T47D (cell line): Measurements from ENCODE around the gene CASKIN2.

ENCODE experiments used
- DNase-seq, 2 experiments: peaks; one replicate each; pipeline versions ENCODE4 v3.0.0 to v3.0.0-alpha.2; 2011 to 2012; ENCODE audit warnings: low read depth in 1 of 2, low spot score in 1 of 2
- JUND ChIP-seq: IDR thresholded peaks from 2 replicates; pipeline ENCODE4 v1.6.1; 2012; ENCODE audit warnings: low read depth
- in situ Hi-C: cut with HindIII; loops from 2 replicates; pipeline ENCODE4 v1.10.0; 2016; ENCODE audit warnings: low sequenced_read_pairs, low pct_unique_long_range_greater_than_20kb

The CASKIN2 gene

DNA sequence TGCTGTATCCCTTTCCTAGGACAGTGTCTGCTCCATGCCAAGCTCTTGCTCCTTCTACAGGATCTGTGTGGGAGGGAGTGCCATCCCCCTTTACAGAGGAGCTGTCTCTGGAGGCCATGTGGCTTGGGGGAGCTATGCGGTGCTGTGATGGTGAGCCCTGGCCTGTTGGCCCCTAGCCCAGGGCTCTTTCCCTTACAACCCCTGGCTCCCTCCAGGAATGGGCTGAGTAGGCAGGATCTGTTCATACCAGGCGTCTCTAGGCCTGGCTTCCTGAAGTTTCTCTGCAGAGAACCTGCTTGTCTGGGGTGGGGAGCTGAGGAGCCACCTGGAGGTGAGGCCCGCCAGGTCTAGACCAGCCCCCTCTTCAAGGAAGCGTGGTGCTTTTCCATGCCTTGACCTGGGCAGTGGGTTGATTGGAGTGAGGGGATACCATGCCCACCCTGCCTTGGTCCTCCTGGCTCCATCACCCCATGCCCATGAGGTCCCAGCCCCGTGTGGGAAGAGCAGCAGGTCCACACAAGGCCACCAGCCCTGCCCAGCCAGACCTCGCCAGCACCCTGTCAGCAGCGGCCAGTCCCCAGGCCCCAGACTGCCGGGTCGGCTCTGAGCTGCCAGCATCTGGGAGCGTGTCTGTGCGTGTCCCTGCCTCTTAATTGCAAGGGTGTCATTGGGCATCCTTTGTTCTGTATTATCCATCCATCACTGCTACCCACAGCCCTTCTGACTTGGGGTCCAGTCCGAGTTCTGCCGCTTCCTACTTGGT, 24.8 kb upstream of the CASKIN2 start:
- no peak for DNase-seq
- in situ Hi-C loops: no loop called here
- TF ChIP-seq JUND: no peak

DNA sequence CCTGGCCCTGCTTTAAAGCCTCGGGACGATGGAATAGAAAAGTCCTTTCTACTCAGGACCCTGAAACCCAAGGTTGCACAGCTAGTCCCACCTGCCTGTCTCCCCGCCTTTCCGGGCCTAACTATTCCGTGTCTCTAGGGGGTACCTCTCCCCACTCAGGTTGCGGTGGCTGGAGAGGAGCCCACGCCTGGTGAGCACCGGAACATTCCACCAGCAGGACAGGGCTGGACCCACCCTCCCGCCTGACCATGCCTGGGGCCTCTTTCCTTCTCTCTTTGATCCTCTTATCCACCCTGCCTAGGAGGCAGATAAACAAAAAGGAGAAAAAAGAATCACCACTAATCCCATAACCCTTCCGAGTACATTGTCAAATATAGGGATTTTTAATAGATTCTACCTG, 21.0 kb upstream of the CASKIN2 start:
- no peak for DNase-seq
- in situ Hi-C loops: no loop called here
- no peak for TF ChIP-seq JUND

DNA sequence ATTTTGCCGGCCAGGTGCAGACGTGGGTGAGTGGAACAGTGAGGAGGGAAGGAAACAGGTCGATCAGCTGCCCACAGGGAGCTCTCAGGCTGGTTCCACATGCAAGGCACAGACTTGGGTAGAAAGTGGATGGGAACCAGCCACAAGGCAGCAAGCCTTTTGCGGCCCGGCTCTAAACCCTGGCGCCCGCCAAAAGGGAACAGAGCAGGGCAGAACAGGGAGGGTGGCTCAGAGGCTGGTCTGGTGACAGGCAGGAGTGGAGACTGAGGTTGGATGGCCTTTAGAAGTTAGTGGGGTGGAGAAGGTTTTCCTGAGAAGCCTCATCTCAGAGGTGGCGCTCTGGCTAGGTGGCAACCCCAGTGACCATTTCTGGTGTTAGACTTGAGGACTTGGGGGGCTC, 20.5 kb upstream of the CASKIN2 start:
- no peak for DNase-seq
- no peak for TF ChIP-seq JUND
- in situ Hi-C loops: no loop called here

DNA sequence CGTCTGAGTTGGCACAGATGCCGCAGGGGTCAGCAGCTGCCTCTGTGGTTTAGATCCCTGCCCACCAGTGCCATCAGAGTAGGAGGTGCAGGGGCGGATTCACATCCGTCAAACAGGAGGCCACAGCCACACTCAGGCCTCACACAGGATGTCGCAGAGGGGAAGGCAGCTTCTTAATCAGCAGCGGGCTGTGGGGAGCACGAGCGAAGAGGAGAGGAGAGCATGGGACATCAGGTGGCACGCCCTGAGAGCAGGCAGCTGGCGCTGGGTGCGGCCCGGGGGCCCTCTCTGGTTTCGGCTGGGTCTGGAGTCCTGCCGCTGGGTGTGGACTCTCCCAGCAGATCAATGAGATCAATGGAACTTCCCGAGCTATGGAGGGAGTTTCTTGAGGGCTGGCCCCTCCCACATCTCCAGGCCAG, 19.8 kb upstream of the CASKIN2 start:
- in situ Hi-C loops: no loop called here
- TF ChIP-seq JUND: no peak
- DNase-seq: no peak

DNA sequence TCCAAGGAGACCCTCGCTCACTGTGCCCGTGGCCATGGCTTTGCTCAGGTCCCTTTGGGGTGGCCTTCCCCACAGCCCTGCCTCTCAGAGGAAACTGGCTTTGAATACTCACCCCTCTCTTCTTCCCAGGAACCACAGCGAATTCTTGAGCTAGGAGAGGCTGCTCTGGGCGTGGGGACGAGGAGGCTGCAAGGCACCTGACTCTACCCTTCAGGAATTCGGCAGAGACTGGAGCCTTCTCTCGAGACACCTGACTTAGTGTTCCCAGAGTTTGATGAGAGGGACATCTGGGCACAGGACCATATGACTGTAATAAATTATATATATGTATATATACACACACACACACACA, 16.4 kb upstream of the CASKIN2 start:
- in situ Hi-C loops: no loop called here
- DNase-seq: no peak
- no peak for TF ChIP-seq JUND

DNA sequence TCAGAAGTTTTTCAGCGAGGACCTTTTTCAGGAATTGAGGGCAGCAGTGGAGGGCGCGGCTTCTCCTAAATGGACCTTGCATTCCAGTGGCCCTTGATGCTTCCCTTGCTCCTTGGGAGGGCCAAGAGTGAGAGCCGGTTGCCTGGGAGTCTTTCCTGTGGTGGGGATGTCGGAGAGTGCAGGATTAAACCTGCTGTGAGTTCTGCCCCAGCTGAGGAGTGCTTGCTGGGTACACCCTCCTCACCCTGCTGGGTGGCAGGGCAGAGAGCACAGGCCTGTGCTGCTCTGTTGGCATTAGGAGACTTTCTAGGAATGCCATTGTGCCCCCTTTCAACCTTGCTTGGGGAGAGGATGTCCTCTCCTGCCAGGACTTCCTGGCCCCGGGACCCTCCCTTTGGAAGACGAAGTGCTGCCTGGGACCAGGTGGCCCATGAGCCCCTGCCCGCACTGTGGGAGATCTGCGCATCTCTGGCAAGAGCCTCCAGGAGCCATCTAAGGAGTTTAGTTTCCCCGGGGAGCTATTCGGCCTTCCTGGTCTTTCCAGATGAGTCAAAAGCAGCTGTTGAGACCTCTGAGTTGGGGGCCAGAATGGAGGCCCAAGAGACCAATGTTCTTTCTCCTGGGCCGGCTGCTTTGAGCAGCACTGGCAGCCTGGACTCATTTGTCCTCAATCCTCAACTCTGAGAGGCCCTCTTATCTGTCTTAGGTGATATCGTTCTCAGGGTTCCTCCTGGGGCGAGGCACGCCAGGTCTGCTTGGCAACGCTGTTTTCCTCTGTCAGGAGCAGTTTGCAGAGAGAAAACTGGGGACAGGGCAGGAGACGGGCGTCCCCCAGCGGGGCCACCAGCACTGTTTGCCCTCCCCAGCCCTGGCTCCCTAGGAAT, 15.7 kb upstream of the CASKIN2 start:
- TF ChIP-seq JUND: no peak
- DNase-seq: no peak
- in situ Hi-C loops: no loop called here

DNA sequence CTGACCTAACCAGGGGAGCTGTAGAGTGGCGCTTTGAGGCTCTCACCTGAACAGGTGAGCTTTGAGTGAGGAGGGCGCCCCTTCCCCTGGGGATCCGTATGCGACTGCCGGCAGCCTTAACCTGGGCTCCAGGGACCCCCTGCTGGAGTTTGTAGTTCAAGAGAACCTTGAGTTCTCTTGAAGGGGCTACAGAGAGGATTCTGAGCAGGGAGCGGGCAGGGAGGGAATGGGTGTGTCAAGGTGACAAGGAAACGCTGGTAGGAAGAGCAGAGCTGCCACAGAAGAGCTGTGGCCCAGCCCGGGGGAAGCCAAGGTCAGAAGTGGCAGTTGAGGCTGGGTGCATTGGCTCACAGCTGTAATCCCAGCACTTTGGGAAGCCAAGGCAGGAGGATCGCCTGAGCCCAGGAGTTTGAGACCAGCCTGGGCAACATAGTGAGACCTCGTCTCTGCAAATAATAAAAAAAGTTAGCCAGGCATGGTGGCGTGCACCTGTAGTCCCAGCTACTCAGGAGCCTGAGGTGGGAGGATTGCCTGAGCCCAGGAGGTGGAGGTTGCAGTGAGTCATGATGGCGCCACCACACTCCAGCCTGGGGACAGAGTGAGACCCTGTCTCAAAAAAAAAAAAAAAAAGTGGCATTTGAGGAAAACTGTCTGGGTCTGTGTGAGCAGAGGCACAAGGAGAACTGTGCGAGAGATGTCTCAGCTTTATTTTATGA, 11.4 kb upstream of the CASKIN2 start:
- in situ Hi-C loops: no loop called here
- DNase-seq: peak in 1 of 2 experiments; percentile 59
- TF ChIP-seq JUND: no peak

DNA sequence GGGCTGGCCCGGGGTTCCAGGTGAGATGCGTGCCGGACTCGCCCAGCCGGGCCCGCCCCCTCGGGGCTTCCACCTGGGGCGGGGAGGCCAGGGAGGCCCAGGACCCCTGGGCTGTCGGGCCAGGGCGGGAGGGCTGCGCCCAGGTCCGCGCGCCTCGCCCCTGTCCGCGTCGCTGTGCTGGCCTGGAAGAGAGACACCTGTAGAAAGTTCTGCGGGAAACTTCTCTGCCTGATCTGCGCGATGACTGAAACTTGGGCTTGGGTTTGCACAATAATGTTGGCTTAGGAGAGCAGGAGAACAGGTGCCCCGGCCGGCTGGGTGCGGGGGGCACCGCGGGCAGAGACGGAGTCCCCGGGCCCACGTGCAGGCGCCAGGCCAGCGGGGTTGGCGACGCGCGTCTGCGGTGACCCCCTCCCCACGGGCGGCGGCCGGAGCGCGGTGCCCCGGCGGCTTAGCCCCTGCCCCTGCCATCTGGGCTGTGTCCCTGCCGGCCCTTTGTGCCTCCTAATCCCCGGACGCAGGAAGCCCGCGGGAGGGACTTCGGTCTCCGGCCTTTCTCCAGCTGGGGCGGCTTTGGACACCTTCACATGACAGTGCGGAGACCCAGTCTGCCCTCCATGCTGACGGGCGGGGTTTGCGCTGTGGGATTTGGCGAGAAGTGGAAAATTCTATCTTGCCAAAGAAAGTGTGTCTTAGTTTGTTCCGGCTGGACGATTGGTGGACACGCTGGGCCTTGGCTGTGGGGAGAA, 10.6 kb upstream of the CASKIN2 start:
- in situ Hi-C loops: no loop called here
- TF ChIP-seq JUND: no peak
- DNase-seq: peak; percentile 51 to 68

DNA sequence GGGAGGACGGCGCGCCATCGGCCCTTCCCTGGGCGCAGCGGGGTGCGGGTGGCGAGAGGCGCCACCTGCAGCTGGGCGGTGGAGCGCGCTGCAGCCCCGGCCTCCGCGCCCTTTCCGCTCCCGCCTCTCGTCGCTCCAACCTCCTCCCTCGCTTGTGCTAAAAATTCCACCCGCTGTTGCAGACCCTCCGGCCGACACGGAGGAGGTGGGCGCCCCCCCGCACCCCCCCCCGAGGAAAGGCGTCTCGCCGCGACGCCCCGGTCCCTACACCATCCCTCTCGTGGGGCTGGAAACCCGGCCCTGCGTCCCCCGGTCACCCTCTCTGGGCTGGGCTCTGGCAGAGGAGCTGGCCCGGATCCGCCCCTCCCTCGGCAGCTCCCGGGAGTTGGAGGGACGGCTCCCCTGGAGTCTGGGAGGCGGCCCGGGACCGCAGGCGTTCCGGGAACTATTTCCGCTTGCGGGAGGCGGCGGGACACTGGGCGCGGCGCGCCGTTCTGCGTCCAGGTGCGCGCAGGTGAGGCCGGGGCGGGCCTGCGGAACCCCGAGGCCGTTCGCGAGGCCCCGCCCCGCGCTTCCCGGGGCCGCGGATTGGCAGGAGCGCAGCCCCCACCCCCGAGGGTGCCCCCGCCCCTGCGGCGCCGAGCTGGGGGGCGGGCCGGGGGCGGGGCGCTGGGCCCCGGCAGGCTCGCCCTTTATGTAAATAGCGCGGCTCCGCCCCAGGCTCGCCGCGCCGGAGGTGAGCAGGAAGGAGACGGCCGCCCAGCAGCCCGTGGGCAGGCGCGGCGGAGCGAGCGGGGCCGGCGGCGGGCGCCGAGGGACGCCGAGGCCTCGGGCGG, 9.9 kb upstream of the CASKIN2 start, which contains the start of gene LLGL2:
LLGL2 (plus strand) TSS at position 728 of the 836 bp plus-strand sequence. CDS start 17,730 bp downstream, outside the sequence.
- peak; percentile 94 to 98 for DNase-seq
- in situ Hi-C loops: no loop called here
- no peak for TF ChIP-seq JUND

DNA sequence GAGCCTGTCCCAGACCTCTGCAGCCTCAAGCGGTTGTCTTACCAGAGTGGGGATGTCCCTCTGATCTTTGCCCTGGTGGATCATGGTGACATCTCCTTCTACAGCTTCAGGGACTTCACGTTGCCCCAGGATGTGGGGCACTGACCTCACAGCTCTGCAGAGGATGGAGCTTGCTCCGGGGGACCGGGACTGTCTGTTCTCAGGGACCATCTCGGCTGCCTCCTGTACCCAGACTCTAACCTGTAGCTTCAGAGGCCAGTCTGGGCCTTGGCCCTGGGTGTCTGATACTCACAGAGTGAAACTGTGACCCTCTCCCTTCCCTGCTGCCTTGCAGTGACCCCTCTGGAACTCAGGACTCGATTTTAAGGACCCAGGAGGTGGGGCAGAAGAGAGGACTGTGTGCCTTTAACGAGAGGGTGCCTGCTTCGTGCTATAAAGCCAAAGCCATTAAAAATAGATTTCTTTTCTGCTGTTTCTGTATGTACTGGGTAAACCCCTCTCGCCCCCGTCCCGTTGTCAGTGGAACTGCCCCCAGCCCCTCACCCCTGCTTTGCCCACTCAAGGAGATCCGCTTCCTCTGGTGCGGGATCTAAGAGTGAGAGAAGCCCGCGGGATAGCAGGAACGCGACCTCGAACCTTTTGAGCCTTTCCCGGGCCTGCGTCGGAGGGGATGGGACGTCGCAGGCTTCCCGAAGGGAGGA, 9.1 kb upstream of the CASKIN2 start:
- no peak for DNase-seq
- in situ Hi-C loops: no loop called here
- no peak for TF ChIP-seq JUND

DNA sequence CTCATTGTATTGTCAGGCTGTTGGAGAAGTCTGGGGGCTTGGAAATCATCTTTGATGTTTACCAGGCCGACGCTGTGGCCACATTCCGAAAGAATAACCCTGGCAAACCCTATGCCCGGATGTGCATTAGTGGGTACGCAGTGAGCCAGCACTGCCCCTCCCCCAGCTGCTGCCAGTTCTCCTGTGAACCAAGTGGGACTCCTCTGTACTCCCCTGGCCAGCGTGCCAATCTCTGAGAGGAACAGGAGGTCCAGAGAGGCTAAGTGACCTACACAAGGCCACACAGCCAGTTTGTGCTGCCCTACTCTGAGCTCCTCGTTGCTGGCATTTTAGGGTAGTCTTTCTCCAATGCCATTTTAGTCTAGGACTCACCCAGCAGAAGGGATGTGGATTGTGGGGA, 8.3 kb upstream of the CASKIN2 start:
- TF ChIP-seq JUND: no peak
- in situ Hi-C loops: no loop called here
- no peak for DNase-seq
